Breast epithelium (tissue), 4 donors: ENCODE data around the gene SMIM13. TPM values are rescaled to one million over a fixed set of nuclear protein-coding genes. Genes with fewer than 3 reads are reported as not detected.

Experiments
- DNase-seq, 2 donors: peaks; one replicate each; pipeline ENCODE4 v3.0.0-alpha.2; 2019; ENCODE audit warnings: low spot score in 2 of 2
- H3K27ac ChIP-seq, 2 donors: fragments of 200-600 bp; sonication (generic) in 1 of 2; one replicate each; pipeline ENCODE4 v1.5.1; 2016 to 2019; ENCODE audit warnings: mild to moderate bottlenecking in 1 of 2
- H3K27me3 ChIP-seq, 2 donors: fragments of 200-600 bp; sonication (generic) in 1 of 2; one replicate each; pipeline versions ENCODE4 v1.5.1 to v1.6.0; 2017 to 2019; ENCODE audit warnings: control low read depth in 1 of 2, mild to moderate bottlenecking in 1 of 2
- H3K36me3 ChIP-seq: fragments of 200-600 bp; one replicate; pipeline ENCODE4 v1.5.1; 2019
- H3K4me1 ChIP-seq, 2 donors: fragments of 200-600 bp; sonication (generic); one replicate each; pipeline ENCODE4 v1.5.1; 2016 to 2019; ENCODE audit warnings: control low read depth in 1 of 2
- H3K4me3 ChIP-seq, 3 donors: fragments of 200-600 bp; sonication (generic); 1 replicate in 2 of 3; 2 replicates in 1 of 3; pipeline ENCODE4 v1.5.1; 2016 to 2019; ENCODE audit warnings: mild to moderate bottlenecking in 3 of 3, moderate library complexity in 2 of 3
- H3K9me3 ChIP-seq, 2 donors: fragments of 200-600 bp; sonication (generic) in 1 of 2; one replicate each; pipeline ENCODE4 v1.5.1; 2016 to 2019; ENCODE audit warnings: control low read depth in 1 of 2
- CTCF ChIP-seq, 3 donors: fragments of 450-650 bp; IDR thresholded peaks; one replicate each; pipeline ENCODE4 v1.5.1; 2016 to 2017; ENCODE audit warnings: antibody characterized with exemption in 3 of 3, mild to moderate bottlenecking in 3 of 3, moderate library complexity in 3 of 3
- POLR2A ChIP-seq: fragments of 450-650 bp; IDR thresholded peaks from one replicate; pipeline ENCODE4 v1.6.1; 2016; ENCODE audit warnings: antibody characterized with exemption, mild to moderate bottlenecking, moderate library complexity
- POLR2AphosphoS5 ChIP-seq, 3 donors: sonication (generic); formaldehyde crosslinking; IDR thresholded peaks; one replicate each; pipeline ENCODE4 v1.6.1; 2017; ENCODE audit warnings: antibody characterized with exemption in 3 of 3
- intact Hi-C: fragments of 100-400 bp; cut with DNase I; formaldehyde crosslinking; loops from one replicate; pipeline ENCODE4 v1.15.1; 2023; ENCODE audit warnings: low total_unique reads
- total RNA-seq, 3 donors: library from RNA; depleted of rRNA; stranded (reverse); fragments of >200 nt; gene quantifications; one replicate each; pipeline ENCODE4 v1.1.0, GENCODE V29; 2016

SMIM13 gene
- total RNA-seq, result 1 to 10 TPM; 5.3 to 7.6 (median 6.2) TPM

GRCh38 chr6:11093626-11094410, at the start of gene SMIM13:
SMIM13 (plus strand) TSS chr6:11093834; CDS start chr6:11094314, 480 bp downstream.
- Histone ChIP-seq H3K4me3 (peak within 1 kb of the TSS; percentile 83 to 97 (median 95)), H3K9me3 (no peaks in the 10 kb centered on the region), H3K4me1 (peaks cover 0 to 4% of the 10 kb centered on the region in 2 donors), H3K36me3 (no peaks in the 10 kb centered on the region), H3K27ac (peak within 1 kb of the TSS; percentile 95 to 100), H3K27me3 (no peaks in the 10 kb centered on the region)
- intact Hi-C loops, result no loop called here
- TF ChIP-seq POLR2AphosphoS5 (IDR thresholded peaks at IDR 0.05), result peak; percentile 52 to 73 (median 71)
- TF ChIP-seq POLR2A, result no peak
- peak in 2 of 3 donors; percentile 58 to 75 for TF ChIP-seq CTCF (IDR thresholded peaks at IDR 0.05)
- peak; percentile 95 to 96 for DNase-seq

GRCh38 chr6:11043961-11044711, 49.5 kb upstream of the SMIM13 start, which contains the start of gene ELOVL2:
ELOVL2 (minus strand) TSS chr6:11044305; CDS start chr6:11044230, 75 bp downstream.
- H3K36me3 ChIP-seq, result no peaks in the 10 kb centered on the region
- H3K27me3 ChIP-seq, result peaks cover 0 to 50% of the 10 kb centered on the region in 2 donors
- H3K27ac ChIP-seq, result peak within 1 kb of the TSS in 1 of 2 donors; percentile 26
- intact Hi-C loops, result no loop called here
- no peak for DNase-seq
- peak within 1 kb of the TSS; percentile 51 to 78 (median 58) for H3K4me3 ChIP-seq
- H3K4me1 ChIP-seq, result no peaks in the 10 kb centered on the region
- TF ChIP-seq CTCF (IDR thresholded peaks at IDR 0.05), result peak in 1 of 3 donors; percentile 70
- TF ChIP-seq POLR2A, result no peak
- H3K9me3 ChIP-seq, result no peaks in the 10 kb centered on the region

- Histone ChIP-seq H3K4me3 (peak overlapping the region in 2 of 3 donors; percentile 58 to 78), H3K27ac (peak overlapping the region in 1 of 2 donors; percentile 26), H3K9me3 (no peaks in the 10 kb centered on the region), H3K4me1 (no peaks in the 10 kb centered on the region), H3K36me3 (no peaks in the 10 kb centered on the region), H3K27me3 (peaks cover 0 to 50% of the 10 kb centered on the region in 2 donors)
- TF ChIP-seq POLR2A, result no peak
- TF ChIP-seq CTCF (IDR thresholded peaks at IDR 0.05), result no peak
- no peak for TF ChIP-seq POLR2AphosphoS5 (IDR thresholded peaks at IDR 0.05)
- DNase-seq, result no peak
- intact Hi-C loops, result no loop called here
Measured at GRCh38 chr6:11044712-11045167, 48.9 kb upstream of the SMIM13 start.

- no peaks in the 10 kb centered on the region for H3K9me3 ChIP-seq
- H3K4me1 ChIP-seq, result no peaks in the 10 kb centered on the region
- TF ChIP-seq POLR2A, result no peak
- no peak for TF ChIP-seq CTCF (IDR thresholded peaks at IDR 0.05)
- TF ChIP-seq POLR2AphosphoS5 (IDR thresholded peaks at IDR 0.05), result no peak
- DNase-seq, result no peak
- H3K27ac ChIP-seq, result no peak overlapping the region
- peaks cover 0 to 30% of the 10 kb centered on the region in 2 donors for H3K27me3 ChIP-seq
- intact Hi-C loops, result no loop called here
- H3K4me3 ChIP-seq, result no peak overlapping the region
- no peaks in the 10 kb centered on the region for H3K36me3 ChIP-seq
Measured at GRCh38 chr6:11050731-11051130, 42.9 kb upstream of the SMIM13 start.

DNA sequence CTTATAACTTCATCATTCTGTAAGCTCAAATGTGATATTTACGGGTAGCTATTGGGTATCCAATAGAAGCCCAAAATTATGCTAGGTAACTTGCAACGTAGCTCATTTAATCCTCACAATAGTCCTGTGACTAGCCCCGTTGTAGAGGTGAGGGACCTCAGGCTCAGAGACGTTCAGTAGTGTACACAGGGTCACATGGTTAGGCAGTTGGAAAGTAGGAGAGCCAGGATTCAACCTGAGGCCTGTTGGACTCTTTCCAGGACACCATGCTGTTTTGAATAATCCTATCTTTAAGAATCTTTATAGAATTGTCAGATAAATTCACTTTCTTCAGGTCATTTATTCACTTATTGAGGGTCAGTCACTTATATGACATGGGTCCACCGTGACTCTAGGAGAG, 40.3 kb upstream of the SMIM13 start:
- no peak for TF ChIP-seq CTCF (IDR thresholded peaks at IDR 0.05)
- no peak for TF ChIP-seq POLR2AphosphoS5 (IDR thresholded peaks at IDR 0.05)
- TF ChIP-seq POLR2A, result no peak
- Histone ChIP-seq H3K36me3 (no peaks in the 10 kb centered on the region), H3K27me3 (peaks cover 0 to 8% of the 10 kb centered on the region in 2 donors), H3K4me3 (no peak overlapping the region), H3K27ac (no peak overlapping the region), H3K4me1 (no peaks in the 10 kb centered on the region), H3K9me3 (no peaks in the 10 kb centered on the region)
- intact Hi-C loops, result no loop called here
- no peak for DNase-seq
